GM21619 (cell line): ENCODE data around the gene MMP23B.
"Not testable (repeated sequence)": the region's sequence is repeated elsewhere in the genome, so short reads cannot be mapped to it uniquely, and the experiment has no call there.

Experiments used
- ATAC-seq: cut with Tn5 transposase; IDR thresholded peaks from one replicate; pipeline ENCODE4 v1.9.1; 2021; ENCODE audit not compliant: unreplicated experiment

The MMP23B gene

GRCh38 chr1:1631782-1632420 lies at the start of gene MMP23B:
TSS of gene MMP23B (plus strand) at chr1:1632173. CDS start at chr1:1632219, 46 bp downstream.
- ATAC-seq = no peak

- no peak for ATAC-seq
Measured at GRCh38 chr1:1582585-1583346, 49.2 kb upstream of the MMP23B start.

- ATAC-seq = no peak
Measured at GRCh38 chr1:1583347-1584010, 48.5 kb upstream of the MMP23B start.

GRCh38 chr1:1591452-1591851 lies 40.5 kb upstream of the MMP23B start:
- ATAC-seq = no peak

- ATAC-seq = no peak
Measured at GRCh38 chr1:1593834-1594601, 38.0 kb upstream of the MMP23B start.

- no peak for ATAC-seq
Measured at GRCh38 chr1:1594602-1595260, 37.2 kb upstream of the MMP23B start.

GRCh38 chr1:1595341-1595740 lies 36.6 kb upstream of the MMP23B start:
- not testable (repeated sequence) for ATAC-seq

- ATAC-seq = no peak
Measured at GRCh38 chr1:1596493-1597274, 35.3 kb upstream of the MMP23B start.

GRCh38 chr1:1597275-1597930 lies 34.6 kb upstream of the MMP23B start:
- ATAC-seq = no peak

- no peak for ATAC-seq
Measured at GRCh38 chr1:1598051-1598719, 33.8 kb upstream of the MMP23B start.

GRCh38 chr1:1598720-1599029 lies 33.3 kb upstream of the MMP23B start:
- no peak for ATAC-seq

GRCh38 chr1:1599030-1599934 lies 32.7 kb upstream of the MMP23B start:
- ATAC-seq = no peak

GRCh38 chr1:1599935-1600860 lies 31.8 kb upstream of the MMP23B start, which contains the start of gene FNDC10:
TSS of gene FNDC10 (minus strand) at chr1:1600135. CDS start at chr1:1600015, 120 bp downstream.
- ATAC-seq = no peak

GRCh38 chr1:1600861-1601563 lies 31.0 kb upstream of the MMP23B start:
- ATAC-seq = no peak

GRCh38 chr1:1601564-1602303 lies 30.2 kb upstream of the MMP23B start:
- no peak for ATAC-seq
